ENCODE measurements around the gene PLA2G3.

DNA sequence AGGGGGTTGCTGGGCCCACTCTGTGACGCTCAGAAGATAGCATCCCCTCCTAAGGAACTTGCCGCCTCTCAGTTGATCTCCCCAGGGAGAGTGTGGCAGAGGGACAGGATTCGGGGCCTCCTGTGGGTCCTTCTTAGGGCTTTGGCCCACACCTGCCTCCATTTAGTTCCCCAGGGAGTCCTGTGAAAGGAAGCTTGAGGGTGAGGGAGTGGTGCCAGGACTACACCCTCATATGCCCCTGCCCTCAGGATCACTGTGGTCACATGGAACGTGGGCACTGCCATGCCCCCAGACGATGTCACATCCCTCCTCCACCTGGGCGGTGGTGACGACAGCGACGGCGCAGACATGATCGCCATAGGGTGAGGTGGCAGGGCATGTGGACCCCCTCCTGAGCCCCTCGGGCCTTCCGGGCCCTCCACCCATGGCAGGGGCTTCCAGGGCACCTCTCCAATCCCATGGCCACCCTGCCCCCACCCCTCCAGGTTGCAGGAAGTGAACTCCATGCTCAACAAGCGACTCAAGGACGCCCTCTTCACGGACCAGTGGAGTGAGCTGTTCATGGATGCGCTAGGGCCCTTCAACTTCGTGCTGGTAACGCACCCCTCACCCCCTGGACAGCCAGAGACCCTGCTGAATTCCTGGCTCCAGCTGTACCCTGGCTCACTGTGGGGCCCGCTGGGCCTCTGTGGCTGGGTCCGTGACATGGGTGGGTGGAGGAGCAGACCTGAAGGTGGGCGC lies 14.0 kb downstream of the PLA2G3 start:
- TF ChIP-seq, protein P1, sequence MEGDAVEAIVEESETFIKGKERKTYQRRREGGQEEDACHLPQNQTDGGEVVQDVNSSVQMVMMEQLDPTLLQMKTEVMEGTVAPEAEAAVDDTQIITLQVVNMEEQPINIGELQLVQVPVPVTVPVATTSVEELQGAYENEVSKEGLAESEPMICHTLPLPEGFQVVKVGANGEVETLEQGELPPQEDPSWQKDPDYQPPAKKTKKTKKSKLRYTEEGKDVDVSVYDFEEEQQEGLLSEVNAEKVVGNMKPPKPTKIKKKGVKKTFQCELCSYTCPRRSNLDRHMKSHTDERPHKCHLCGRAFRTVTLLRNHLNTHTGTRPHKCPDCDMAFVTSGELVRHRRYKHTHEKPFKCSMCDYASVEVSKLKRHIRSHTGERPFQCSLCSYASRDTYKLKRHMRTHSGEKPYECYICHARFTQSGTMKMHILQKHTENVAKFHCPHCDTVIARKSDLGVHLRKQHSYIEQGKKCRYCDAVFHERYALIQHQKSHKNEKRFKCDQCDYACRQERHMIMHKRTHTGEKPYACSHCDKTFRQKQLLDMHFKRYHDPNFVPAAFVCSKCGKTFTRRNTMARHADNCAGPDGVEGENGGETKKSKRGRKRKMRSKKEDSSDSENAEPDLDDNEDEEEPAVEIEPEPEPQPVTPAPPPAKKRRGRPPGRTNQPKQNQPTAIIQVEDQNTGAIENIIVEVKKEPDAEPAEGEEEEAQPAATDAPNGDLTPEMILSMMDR (IDR thresholded peaks at IDR 0.05; ENCODE audit: control extremely low read depth in 1 of 3, insufficient read depth in 1 of 3, low read depth in 1 of 3, low read length in 3 of 3): no peak
- no peak for TF ChIP-seq HDAC2 (IDR thresholded peaks at IDR 0.05; ENCODE audit: borderline replicate concordance in 1 of 2, low read depth in 2 of 2, low read length in 2 of 2)
- no peak for TF ChIP-seq CHD2 (IDR thresholded peaks at IDR 0.05; ENCODE audit: low read length)
- TF ChIP-seq, protein P2, sequence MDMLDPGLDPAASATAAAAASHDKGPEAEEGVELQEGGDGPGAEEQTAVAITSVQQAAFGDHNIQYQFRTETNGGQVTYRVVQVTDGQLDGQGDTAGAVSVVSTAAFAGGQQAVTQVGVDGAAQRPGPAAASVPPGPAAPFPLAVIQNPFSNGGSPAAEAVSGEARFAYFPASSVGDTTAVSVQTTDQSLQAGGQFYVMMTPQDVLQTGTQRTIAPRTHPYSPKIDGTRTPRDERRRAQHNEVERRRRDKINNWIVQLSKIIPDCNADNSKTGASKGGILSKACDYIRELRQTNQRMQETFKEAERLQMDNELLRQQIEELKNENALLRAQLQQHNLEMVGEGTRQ (IDR thresholded peaks at IDR 0.05; ENCODE audit: low read length): no peak
- TF ChIP-seq YY1 (IDR thresholded peaks at IDR 0.05; ENCODE audit: low read depth, low read length): no peak
- no peak for TF ChIP-seq EP300 (IDR thresholded peaks at IDR 0.05; ENCODE audit: borderline replicate concordance in 1 of 2, low read depth in 2 of 2, low read length in 2 of 2)
- no peak for TF ChIP-seq JUN (IDR thresholded peaks at IDR 0.05; ENCODE audit: low read depth, low read length)
- TF ChIP-seq SRF (IDR thresholded peaks at IDR 0.05; ENCODE audit: low read depth, low read length): no peak
- TF ChIP-seq POLR2A (IDR thresholded peaks at IDR 0.05; ENCODE audit: control extremely low read depth in 1 of 2, low read depth in 2 of 2, low read length in 2 of 2): no peak

All from H1 (cell line).